Activated effector memory CD4-positive, alpha-beta T cell treated with anti-CD3 and anti-CD28 coated beads, Interleukin-2, amount 50 U/mL, for 16 hours (primary cell): ENCODE data around the gene PLA2G4A.

Source experiments
- DNase-seq: peaks from one replicate; pipeline ENCODE4 v3.0.0-alpha.2; 2020

PLA2G4A gene

DNA sequence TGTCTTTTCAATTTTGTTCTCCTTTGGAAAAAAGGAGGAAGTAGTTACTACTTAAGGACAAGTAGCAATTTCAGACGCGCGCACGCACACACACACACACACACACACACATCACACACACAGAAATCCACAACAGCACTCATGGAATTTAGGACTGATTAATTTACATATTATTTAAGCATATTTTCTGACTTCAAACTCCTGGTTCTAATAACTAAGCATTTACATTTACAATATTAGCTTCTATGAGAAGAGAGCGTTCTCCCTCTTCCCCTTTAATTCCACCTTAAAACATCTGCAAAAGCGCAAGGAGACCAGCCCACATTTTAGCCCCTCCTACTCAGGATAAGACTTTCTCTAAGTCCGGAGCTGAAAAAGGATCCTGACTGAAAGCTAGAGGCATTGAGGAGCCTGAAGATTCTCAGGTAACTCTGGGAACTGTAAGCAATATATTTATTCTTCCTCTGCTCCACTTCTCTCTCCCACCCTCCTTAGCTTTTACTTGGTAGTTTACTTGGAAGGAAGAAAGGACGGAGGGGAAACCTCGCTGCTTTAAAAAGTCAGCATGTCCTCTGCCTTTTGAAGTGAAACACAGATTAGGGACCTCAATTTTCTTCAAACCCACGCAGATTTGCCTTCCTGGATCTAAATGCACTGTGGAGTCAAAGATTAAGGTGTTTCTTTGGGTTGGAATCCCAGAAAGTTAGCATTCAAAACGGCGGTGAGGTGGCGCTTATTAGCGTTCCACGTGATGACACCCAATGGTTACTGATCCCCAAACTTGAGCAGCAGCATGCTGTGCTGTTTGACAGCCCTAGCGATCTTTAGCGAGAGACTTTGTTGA lies at the start of gene PLA2G4A:
TSS of gene PLA2G4A (plus strand) at position 339 of the 844 bp plus-strand sequence. CDS start 25,406 bp downstream, outside the sequence.
- no peak for DNase-seq

DNA sequence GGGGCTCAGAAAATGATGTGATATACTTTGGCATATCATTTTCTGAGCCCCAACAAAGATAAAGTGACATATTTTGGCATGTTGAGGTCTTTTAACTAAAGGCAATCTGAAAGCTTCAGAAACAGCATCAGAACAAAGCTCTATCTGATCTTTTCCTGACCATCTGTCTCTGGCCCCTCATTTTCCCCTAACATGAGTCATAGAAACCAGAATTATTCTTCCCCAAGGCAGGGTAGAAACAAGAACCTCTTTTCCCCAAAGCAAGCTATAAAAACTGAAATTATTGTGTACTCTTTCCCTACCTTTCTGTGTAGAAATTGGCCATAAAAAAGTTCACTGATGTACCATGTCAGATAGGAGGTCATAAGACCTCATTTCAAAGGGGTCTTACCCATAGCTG lies 48.7 kb upstream of the PLA2G4A start:
- DNase-seq = no peak

DNA sequence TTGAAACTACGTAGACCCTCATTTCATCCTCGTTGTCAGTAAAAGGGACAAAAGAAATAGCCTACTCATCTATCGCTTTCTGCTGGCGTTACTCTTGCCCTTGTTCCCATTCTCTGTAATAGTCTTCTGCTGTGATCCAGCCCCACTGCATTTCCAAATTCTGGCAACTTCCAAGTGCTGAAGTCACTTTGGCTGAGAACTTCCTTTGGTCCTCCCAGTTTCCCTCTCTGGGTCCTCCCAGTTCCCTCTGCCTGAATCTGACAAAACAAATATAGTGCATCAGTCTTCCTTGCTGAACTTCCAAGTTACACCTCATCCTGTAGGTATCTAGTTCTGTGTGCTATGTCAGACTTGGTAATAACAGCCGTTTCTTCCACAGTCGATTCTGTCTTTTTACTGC lies 47.0 kb upstream of the PLA2G4A start:
- no peak for DNase-seq

DNA sequence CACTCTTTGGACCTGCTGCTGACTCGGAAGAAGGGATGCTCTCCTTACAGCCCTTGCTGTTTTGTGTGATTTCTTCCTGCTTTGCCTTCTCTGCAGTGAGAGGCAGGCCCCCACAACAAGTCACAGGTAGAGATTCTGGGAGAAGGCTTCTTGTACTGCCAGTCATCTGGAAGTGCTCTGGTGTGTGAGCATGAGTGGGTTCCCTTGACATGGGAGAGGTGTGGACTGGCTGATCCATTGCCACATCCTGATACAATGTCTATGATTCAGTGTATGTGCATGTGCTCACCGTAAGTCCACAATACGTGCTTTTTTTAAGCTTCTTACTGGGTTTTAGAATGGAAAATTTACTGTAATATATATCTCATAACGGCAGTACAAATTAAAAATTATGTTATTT lies 46.0 kb upstream of the PLA2G4A start:
- DNase-seq = no peak

DNA sequence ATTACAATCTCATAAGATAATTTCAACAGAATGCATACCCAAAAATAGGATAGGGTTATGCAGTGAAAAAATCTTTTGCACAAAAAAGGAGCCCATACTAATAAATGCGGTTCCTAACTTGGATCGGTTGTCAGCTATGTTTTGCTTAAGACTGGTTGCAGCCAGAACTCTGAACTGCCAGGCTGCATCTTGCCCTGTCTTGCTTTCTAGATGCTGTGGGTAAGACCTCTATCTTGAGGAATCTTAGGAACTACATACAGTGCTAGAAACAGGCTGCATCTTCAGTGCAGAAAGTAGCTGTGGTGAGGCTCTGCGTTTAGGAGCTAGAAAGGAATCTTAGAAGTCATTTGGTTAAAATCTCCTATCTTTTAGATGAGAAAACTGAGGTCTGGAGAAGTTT lies 45.6 kb upstream of the PLA2G4A start:
- no peak for DNase-seq

DNA sequence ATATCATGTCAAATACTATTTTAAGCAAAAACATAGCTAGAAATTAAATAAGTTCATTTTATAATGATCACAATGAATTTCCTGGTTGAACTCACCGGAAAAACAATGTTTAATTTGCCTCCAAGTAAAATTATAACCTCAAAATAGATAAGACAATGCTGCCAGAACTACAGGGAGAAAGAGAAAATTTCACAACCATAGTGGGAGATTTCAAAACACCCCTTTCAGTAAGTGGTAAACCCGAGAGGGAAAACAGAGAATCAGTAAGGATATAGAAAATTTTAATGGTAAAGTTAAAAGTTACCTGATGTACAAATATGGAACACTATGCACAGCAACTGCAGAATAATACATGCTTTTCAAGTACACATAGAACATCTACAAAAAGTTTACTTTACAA lies 43.2 kb upstream of the PLA2G4A start:
- DNase-seq = no peak

DNA sequence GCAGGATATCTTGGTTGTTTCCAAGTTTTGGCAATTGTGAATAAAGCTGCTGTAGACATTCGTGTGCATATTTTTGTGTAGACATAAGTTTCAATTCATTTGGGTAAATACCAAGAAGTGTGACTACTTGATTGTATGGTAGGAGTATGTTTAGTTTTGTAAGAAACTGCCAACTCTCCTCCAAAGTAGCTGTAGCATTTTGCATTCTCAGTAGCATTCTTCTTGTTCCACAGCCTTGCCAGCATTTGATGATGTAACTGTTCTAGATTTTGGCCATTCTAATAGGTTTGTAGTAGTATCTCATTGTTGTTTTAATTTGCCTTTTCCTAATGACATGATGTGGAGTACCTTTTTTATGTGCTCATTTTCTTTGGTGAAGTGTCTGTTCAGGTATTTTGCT lies 38.6 kb upstream of the PLA2G4A start:
- no peak for DNase-seq

DNA sequence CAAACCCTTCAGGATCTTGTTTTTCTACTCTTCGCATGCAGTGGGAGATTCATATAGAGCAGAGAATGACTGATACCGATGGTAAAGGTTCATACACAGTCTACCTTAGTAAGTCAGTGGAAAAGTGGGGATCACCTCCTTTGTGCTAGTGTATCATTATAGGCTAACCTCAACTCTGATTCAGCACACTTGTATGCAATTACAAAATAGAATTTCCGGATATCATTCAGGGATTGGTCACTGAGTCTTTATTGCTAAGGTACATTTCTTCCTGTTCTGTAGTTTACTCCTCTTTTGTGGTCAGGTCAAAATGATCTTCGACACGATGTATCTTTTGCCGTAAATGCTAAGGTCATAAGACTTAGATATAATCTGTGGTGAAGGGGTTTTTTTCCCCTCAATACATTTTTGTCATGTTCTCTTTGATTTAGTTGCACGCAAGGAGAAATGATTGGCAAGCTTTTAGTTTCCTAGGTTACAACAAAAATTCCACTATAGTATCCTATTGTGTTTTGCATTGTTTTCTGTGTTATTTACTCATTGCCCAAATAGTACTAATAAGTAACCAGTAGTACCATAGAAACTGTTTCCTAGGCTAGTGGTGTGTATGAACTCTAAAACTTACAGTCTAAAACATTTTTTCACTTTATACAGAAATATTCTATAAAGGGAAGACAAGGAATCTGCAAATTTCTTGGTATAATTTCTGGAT lies 35.7 kb upstream of the PLA2G4A start:
- DNase-seq = no peak

DNA sequence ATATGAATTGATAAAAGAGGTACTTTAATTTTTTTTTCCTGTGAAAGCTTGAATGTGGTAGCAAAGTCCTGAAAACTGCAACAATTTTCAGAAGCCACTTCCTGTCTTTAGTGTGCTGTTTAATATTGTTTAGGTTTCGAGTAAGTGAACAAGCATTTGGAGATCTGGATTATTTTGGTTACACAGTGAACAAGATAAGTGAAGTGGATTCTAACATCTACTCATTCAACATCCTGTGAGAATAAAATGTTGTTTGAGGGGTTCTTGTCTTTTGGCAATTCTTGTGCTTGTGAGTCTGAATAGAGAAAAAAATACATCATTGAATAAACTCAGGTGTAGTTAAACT lies 35.2 kb upstream of the PLA2G4A start:
- DNase-seq = no peak

DNA sequence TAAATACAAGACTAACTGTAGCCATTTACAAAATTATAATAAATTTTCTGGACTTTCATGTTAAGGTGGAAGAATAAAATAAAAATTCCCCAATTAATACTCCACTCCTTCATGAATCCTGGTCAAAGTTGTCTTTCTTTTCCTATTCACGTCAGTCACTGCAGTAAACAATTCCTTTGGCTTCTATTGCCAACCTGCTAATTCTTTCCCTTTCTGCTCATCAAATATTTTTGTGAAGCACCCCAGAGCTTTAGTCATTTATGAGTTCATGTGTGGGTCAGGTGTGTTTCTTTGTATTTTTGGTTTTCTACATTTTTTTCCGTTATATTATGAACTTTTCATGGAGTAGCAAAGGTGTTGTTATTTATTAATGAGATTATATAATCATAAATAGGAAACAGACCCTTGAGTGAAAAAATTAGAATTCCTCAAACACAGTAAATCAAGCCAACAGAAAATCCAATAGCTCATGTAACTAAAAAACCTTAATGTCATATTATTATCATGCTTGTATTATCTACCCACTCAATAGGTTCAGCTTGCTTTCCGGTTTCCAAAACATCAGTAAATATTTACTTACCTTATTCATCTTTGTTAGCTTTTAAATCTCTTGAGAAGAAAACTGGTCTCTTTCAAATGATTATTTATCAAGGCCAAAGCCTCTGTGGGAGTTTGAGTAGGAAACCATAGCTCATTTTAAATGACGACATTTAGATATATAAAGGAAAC lies 29.6 kb upstream of the PLA2G4A start:
- DNase-seq = no peak

DNA sequence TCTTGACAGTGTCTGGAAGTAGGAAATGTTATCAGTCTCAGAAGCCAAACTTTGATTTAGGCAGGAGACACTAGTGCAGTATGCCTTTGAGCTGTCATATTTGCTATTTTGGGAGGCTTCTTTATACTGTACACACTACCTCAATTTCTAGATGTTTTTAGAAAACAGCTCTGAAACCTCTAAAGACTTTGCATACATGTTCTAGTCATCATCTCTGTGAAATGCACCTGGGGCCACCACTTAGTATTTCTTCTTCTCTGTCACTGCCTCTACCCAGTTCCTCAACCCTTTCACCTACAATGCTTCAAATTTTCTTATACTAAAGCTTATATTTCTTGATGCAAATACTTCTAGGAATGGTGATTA lies 29.1 kb upstream of the PLA2G4A start:
- DNase-seq = no peak

DNA sequence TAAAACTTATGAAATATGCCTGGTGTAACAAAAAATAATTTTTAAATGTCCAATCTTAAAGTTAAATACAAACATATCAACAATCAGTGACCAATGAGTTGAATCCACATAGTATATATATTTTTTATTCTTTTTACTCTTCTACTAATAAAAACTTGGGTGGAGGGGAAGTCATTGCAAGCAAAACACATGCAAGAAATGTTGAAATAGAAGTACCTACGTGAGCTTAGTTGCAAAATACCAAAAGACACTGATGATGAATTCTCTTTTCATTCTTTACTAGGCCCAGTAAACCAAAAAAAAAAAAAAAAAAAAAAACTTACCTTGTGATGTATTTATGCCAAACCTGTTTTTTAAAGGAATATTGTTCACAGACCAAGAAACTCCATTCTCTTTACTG lies 26.4 kb upstream of the PLA2G4A start:
- DNase-seq = no peak

DNA sequence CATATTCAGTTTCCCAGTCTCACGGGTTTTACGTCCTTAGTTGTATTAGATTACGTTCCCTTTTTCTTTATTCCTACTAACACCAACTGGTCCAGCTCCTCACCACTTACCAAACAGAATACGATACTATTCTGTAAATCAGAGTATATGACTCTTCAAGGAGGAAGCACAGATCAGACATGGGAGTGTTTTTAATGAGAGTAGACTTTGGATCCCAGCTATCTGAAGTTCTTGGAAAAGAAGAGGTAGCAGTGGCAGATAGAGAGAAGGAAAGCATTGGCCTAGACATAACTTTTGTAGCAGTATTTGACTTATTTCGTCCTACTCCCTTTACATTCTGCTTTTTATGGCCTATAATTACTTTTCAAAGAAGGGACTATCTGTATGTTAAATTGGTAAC lies 24.1 kb upstream of the PLA2G4A start:
- DNase-seq = no peak

DNA sequence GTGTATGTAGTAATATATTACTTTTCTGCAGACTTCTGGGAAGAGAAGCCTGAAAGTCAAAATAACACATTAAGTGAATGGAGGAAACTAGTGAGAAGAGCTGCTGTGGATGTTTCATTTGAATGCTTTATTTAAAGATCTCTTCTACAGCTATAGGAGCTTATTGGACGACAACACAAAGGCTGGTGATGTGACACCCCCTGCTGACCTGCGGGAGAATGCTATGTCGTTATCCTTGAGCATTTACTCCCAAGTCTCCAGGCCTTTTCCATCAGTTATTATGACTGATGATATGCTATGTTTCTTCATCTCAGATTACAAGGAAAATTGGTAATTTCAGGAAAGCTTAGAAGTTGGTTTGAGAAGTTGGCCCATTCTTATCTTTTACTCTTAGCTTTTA lies 22.3 kb upstream of the PLA2G4A start:
- no peak for DNase-seq

DNA sequence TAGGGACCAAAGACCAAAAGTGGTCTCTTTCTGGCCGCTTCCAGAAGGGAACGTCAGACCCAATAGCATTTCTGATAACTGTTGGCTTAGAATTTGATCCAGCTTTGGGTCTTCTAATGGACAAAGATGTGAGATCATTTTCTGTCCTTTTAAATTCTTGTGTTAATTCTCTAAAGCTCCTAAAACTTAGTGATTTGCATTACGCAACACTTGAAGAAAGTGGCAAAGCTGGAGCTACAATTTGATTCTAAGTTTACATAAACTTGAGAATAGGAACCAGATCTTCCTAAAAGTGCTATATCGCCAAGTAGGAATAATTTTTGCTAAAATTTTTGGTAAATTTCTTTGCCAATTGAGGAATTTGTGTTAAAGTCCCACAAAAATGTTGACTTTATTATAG lies 21.6 kb upstream of the PLA2G4A start:
- DNase-seq = no peak

DNA sequence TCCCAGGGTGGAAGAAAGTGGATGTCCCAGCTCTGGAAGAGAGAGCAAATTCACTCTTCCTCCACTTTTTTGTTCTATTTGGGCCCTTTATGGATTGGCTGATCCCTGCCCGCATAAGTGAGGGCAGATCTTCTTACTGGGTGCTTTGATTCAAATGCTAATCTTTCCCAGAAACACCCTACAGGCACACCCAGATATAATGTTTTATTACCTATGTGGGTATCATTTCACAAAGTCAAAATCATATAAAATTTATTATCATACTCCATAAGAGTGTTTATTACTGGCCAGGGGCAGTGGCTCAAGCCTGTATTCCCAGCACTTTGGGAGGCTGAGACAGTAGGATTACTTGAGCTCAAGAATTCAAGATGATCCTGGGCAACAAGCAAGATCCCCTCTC lies 16.9 kb upstream of the PLA2G4A start:
- no peak for DNase-seq

DNA sequence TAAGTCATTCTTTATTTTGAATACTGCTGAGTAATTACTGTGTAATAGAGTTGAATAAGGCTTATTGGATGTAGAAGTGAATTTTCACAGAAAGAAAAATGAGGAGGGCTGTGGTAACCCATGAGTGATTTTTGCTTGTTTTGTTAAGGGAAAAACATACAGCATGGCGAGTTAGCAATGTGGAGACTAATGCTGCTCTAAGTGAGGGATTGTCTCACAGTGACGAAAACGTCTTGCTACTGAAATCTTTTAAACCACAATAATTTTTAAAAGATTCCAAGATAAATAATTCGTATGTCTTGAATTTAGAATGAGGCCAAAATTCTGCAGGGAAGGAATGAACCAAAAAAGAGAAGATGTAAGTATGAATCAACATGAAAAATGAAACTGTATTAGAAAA lies 16.2 kb upstream of the PLA2G4A start:
- DNase-seq = no peak

DNA sequence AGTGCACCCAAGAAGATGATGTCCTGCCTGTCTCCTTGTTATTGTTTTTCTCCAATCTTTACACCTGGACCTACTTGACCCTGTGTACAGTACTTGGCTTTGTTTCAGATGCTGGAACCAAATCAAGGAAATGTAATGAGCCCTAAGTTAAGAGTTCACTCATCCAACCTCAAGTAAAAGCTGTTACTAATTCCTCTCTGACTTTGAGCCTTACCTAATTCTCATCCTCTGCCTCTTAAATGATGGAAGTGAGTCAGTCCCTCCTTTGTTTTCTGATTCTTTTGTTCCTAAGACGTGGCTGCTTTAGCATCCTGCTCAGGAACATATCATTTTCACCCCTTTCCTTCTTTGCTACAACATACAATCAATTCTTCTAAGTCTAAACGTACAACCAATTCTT lies 15.3 kb upstream of the PLA2G4A start:
- DNase-seq = no peak

DNA sequence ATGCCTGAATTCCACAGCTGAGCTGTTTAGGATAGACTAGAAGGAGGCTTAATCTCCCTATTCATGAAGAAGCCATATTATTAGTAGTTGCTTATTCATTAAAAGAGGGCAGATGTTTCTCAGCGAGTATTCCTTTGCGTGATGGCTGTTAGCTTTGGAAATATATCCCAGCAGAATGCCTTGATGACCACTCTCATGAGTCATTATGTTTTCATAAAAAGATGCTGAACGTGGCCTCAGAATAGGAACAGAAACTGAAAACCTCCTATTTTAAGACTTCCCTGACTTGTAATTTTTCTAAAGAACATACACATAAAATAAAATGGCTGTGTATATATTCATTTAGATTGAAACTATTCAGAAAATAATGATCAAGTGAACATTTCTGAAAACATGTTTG lies 9.6 kb upstream of the PLA2G4A start:
- DNase-seq = no peak

DNA sequence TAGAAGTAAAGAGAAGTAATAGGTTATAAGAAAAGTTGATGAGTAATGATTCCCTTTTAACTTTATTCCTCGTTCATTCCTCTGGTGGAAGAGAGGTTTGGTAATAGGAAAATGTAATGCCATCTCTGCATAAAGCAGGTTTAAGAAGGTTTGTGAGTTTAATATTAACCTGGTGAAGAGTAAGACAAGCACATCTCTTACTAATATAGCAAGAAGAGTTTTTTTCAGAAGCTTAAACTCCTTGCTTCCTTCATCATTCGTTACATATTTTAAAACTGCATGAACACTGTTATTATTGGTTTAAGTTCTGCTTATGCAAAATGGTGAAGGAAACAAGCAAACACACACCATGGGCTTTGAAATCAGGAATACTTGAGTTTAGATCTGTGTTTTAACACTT lies 9.2 kb upstream of the PLA2G4A start:
- no peak for DNase-seq

DNA sequence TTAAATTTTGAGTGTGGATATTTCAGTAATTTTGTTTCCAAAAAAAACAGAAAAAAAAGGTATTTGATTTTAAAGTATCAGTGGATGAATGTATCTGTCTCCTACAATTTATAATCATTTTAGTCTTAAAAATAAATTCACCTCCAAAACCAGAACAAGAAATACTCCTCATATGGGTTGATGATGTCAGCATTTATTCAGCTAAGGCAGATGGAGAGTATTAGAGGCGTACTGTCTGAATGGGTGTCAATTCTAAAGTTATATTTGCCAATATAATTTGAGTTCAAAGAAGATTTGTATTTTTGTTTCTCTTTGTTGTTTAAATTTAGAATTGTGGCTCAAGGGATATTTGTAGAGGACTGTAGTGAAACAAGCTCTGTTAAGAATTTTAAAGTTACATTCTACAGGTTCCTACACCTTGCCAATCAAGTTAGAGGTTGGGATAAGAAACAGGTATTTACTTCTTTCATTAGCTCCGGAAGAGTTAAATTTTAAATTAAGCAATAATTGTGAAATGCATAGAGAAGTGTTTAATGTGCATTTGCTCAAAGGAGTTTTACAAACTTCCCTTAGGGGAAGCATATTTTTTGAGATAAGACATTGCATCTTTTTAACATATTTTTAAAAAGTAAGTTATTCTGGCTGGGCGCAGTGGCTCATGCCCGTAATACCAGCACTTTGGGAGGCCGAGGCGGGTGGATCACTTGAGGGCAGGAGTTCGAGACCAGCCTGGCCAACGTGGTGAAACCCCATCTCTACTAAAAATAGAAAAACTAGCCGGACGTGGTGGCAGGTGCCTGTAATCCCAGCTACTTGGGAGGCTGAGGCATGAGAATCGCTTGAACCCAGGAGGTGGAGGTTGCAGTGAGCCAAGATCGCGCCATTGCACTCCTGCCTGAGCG lies 1.2 kb downstream of the PLA2G4A start:
- no peak for DNase-seq

DNA sequence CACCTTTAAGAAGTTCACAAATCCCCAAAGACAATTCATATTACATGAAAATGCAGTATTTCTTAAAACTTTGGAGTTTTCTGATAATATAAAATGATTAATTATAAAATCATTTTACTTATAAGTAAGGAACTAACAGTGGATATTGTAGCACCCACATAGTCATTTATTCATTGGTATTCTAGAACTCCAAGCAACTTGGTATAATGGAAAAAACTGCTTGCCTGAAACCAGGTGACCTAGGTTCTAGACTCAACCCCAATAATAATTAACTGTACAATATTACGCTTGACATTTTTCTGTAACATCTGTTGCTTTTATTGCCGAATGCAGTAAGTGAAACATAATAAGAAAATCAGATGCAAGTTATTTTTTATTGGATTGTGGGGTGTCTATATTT lies 2.4 kb downstream of the PLA2G4A start:
- DNase-seq = no peak

DNA sequence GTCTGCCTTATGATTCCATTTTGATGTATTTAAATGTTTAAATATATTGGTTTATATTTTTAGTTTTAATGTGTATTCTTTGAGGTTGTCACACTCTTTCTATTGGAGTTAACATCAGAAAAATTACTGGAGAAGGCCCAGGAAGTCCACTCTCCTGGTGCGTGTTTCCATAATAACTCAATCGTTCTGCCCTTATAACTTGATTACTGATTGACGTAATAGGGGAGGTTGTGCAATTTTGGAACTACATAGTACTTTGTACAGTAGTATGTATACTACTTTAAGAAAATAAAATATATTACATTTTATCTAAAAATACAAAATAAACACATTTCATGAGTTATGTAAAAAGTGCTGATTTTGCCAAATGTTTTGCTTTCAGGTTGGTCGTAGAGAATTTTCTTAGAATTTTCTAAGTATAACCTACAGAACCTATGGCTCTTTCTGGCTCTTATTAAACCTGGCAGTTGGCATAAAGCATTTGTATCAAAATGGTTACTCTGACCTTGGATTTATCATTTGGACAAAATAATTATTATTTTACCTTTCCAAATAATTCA lies 5.7 kb downstream of the PLA2G4A start:
- DNase-seq = no peak
